KMS-11 (cell line): ENCODE results near the gene ZNF385C.

Source experiments
- H2AFZ ChIP-seq: fragments of 200-600 bp; sonication (generic); 2 replicates; pipeline ENCODE4 v1.6.1; 2016; ENCODE audit warnings: antibody characterized with exemption, mixed run types, low read depth
- H3K27ac ChIP-seq: fragments of 200-600 bp; sonication (generic); 2 replicates; pipeline ENCODE4 v1.6.1; 2016; ENCODE audit warnings: mild to moderate bottlenecking, mixed run types
- H3K27me3 ChIP-seq: fragments of 200-600 bp; sonication (generic); 2 replicates; pipeline ENCODE4 v1.6.1; 2017; ENCODE audit warnings: mild to moderate bottlenecking, low read depth, mixed run types, moderate library complexity; ENCODE audit not compliant: insufficient read depth
- H3K36me3 ChIP-seq: fragments of 200-600 bp; sonication (generic); 2 replicates; pipeline ENCODE4 v1.6.1; 2017; ENCODE audit warnings: mild to moderate bottlenecking, mixed run types; ENCODE audit not compliant: insufficient read depth
- H3K4me1 ChIP-seq: fragments of 200-600 bp; sonication (generic); 2 replicates; pipeline ENCODE4 v1.6.1; 2016; ENCODE audit warnings: mild to moderate bottlenecking, low read depth, mixed run types; ENCODE audit not compliant: poor library complexity, severe bottlenecking
- H3K4me2 ChIP-seq: fragments of 200-600 bp; sonication (generic); 2 replicates; pipeline ENCODE4 v1.7.0; 2016; ENCODE audit warnings: mild to moderate bottlenecking, mixed run types
- H3K4me3 ChIP-seq: fragments of 200-600 bp; sonication (generic); IDR thresholded peaks from 2 replicates; pipeline ENCODE4 v1.6.1; 2017; ENCODE audit warnings: low read depth, low read length, mixed read lengths; ENCODE audit not compliant: insufficient read depth
- H3K79me2 ChIP-seq: fragments of 200-600 bp; sonication (generic); 2 replicates; pipeline ENCODE4 v1.6.1; 2016; ENCODE audit warnings: low read depth, mixed run types; ENCODE audit not compliant: insufficient read depth
- H3K9ac ChIP-seq: fragments of 200-600 bp; sonication (generic); 2 replicates; pipeline ENCODE4 v1.6.1; 2016; ENCODE audit warnings: mild to moderate bottlenecking, mixed run types
- H4K20me1 ChIP-seq: fragments of 200-600 bp; sonication (generic); 2 replicates; pipeline ENCODE4 v1.6.1; 2016; ENCODE audit warnings: mild to moderate bottlenecking, mixed run types; ENCODE audit not compliant: insufficient read depth
- TF ChIP-seq, protein P1 (sequence below): fragments of 200-600 bp; sonication (generic); conservative IDR thresholded peaks from 2 replicates; pipeline ENCODE4 v1.6.1; 2017; ENCODE audit warnings: low read depth, mild to moderate bottlenecking, antibody characterized with exemption, low read length, moderate library complexity, mixed read lengths

ZNF385C gene

GRCh38 chr17:42053731-42054500, 44.4 kb downstream of the ZNF385C start:
- H3K27me3 ChIP-seq, result peaks cover 57% of the 10 kb centered on the region

GRCh38 chr17:42052346-42052877, 45.9 kb downstream of the ZNF385C start:
- no peak overlapping the region for H3K4me3 ChIP-seq
- no peak overlapping the region for H3K27ac ChIP-seq
- H4K20me1 ChIP-seq, result no peaks in the 10 kb centered on the region
- H3K27me3 ChIP-seq, result peaks cover 64% of the 10 kb centered on the region
- H3K36me3 ChIP-seq, result no peaks in the 10 kb centered on the region
- TF ChIP-seq, protein P1, sequence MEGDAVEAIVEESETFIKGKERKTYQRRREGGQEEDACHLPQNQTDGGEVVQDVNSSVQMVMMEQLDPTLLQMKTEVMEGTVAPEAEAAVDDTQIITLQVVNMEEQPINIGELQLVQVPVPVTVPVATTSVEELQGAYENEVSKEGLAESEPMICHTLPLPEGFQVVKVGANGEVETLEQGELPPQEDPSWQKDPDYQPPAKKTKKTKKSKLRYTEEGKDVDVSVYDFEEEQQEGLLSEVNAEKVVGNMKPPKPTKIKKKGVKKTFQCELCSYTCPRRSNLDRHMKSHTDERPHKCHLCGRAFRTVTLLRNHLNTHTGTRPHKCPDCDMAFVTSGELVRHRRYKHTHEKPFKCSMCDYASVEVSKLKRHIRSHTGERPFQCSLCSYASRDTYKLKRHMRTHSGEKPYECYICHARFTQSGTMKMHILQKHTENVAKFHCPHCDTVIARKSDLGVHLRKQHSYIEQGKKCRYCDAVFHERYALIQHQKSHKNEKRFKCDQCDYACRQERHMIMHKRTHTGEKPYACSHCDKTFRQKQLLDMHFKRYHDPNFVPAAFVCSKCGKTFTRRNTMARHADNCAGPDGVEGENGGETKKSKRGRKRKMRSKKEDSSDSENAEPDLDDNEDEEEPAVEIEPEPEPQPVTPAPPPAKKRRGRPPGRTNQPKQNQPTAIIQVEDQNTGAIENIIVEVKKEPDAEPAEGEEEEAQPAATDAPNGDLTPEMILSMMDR, result no peak
- no peaks in the 10 kb centered on the region for H3K79me2 ChIP-seq
- no peaks in the 10 kb centered on the region for H3K4me1 ChIP-seq
- H2AFZ ChIP-seq, result no peak overlapping the region
- H3K4me2 ChIP-seq, result no peak overlapping the region
- H3K9ac ChIP-seq, result no peak overlapping the region

More at GRCh38 chr17:42053731-42054500, 44.4 kb downstream of the ZNF385C start:
- Histone ChIP-seq H3K36me3 (no peaks in the 10 kb centered on the region), H3K9ac (no peak overlapping the region), H3K4me1 (no peaks in the 10 kb centered on the region), H3K4me3 (no peak overlapping the region), H2AFZ (no peak overlapping the region), H3K79me2 (no peaks in the 10 kb centered on the region), H4K20me1 (no peaks in the 10 kb centered on the region), H3K27ac (no peak overlapping the region), H3K4me2 (no peak overlapping the region)
- TF ChIP-seq, protein P1, result no peak

- TF ChIP-seq, protein P1, result no peak
- H4K20me1 ChIP-seq, result no peaks in the 10 kb centered on the region
- peaks cover 64% of the 10 kb centered on the region for H3K27me3 ChIP-seq
- no peak overlapping the region for H3K9ac ChIP-seq
- H3K27ac ChIP-seq, result no peak overlapping the region
- no peak overlapping the region for H3K4me3 ChIP-seq
- no peaks in the 10 kb centered on the region for H3K79me2 ChIP-seq
- no peak overlapping the region for H3K4me2 ChIP-seq
- no peaks in the 10 kb centered on the region for H3K36me3 ChIP-seq
- no peak overlapping the region for H2AFZ ChIP-seq
- no peaks in the 10 kb centered on the region for H3K4me1 ChIP-seq
Measured at GRCh38 chr17:42051645-42052044, 46.6 kb downstream of the ZNF385C start.

GRCh38 chr17:42051013-42051400, 47.3 kb downstream of the ZNF385C start:
- no peaks in the 10 kb centered on the region for H3K36me3 ChIP-seq
- H3K79me2 ChIP-seq, result no peaks in the 10 kb centered on the region
- H3K27me3 ChIP-seq, result peaks cover 64% of the 10 kb centered on the region
- H4K20me1 ChIP-seq, result no peaks in the 10 kb centered on the region
- H3K4me3 ChIP-seq, result no peak overlapping the region
- H3K27ac ChIP-seq, result no peak overlapping the region
- no peak overlapping the region for H3K9ac ChIP-seq
- TF ChIP-seq, protein P1, result no peak
- no peak overlapping the region for H3K4me2 ChIP-seq
- H2AFZ ChIP-seq, result no peak overlapping the region; the same call in 1 of the 2 replicates
- H3K4me1 ChIP-seq, result no peaks in the 10 kb centered on the region
